Thyroid gland (tissue), 4 donors: ENCODE measurements around the gene MARVELD1.

Experiments used
- CTCF ChIP-seq, 6 experiments: fragments of 200-600 bp in 3 of 6; fragments of 450-650 bp in 3 of 6; sonication (generic) in 3 of 6; IDR thresholded peaks; one replicate each; pipeline ENCODE4 v1.5.1; 2016 to 2019; ENCODE audit warnings: antibody characterized with exemption in 6 of 6, mild to moderate bottlenecking in 2 of 6, inconsistent platforms in 1 of 6, moderate library complexity in 1 of 6
- POLR2A ChIP-seq, 2 donors: fragments of 450-650 bp; IDR thresholded peaks; one replicate each; pipeline ENCODE4 v1.6.1; 2017; ENCODE audit warnings: antibody characterized with exemption in 2 of 2, mild to moderate bottlenecking in 2 of 2, moderate library complexity in 1 of 2

DNA sequence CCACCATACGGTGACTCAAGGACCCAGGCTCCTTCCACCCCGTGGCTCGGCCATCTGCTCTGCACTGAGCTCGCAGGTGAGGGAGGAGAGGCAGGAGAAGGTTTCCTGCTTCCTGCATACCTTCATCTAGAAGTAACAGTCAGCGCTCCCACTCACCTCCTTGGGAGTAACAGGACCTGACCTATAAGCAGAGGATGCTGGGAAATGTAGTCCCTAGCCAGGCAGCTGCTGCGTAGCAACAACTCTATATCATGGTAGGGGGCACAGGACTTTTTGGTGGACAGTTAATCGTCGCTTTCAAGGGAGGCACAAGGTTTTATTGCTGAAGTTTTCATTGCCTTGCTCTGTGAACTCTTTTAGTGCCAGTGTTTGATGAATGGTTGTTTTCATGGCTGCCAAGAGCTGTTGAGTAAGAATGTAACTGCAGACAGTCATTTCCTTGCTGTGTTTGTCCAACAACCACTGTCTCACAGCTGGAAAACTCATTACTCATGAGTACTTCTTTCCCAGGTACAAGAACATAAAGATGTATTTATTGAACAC, 13.2 kb downstream of the MARVELD1 start:
- TF ChIP-seq POLR2A (IDR thresholded peaks at IDR 0.05) (no peak), CTCF (IDR thresholded peaks at IDR 0.05) (no peak)
